Caco-2 (cell line): ENCODE measurements around the gene VAMP1. TPM values are rescaled to one million over a fixed set of nuclear protein-coding genes. Genes with fewer than 3 reads are reported as not detected.

Experiments used
- BruUV-seq: library from RNA; stranded (reverse); fragments of 400-500 nt; replicated peaks from 2 replicates; lab custom pipeline; 2021; lab: Mats Ljungman, UMichigan
- CTCF ChIA-PET: fragments of 300-600 bp; sonication (Branson Sonifier 250); formaldehyde crosslinking; loops from one replicate; lab custom pipeline; 2022; ENCODE audit warnings: antibody characterized with exemption; lab: Charles Lee
- POLR2A ChIA-PET: fragments of 300-600 bp; sonication (Branson Sonifier 250); formaldehyde crosslinking; loops from one replicate; lab custom pipeline; 2022; ENCODE audit warnings: antibody characterized with exemption; lab: Charles Lee
- DNase-seq, 2 experiments: peaks; one replicate each; pipeline versions ENCODE4 v3.0.0 to v3.0.0-alpha.2; 2020 to 2022
- H3K27me3 ChIP-seq: replicated peaks from 2 replicates; pipeline ENCODE4 v1.6.0; 2011; ENCODE audit warnings: low read length; ENCODE audit not compliant: control insufficient read depth, insufficient read depth
- H3K36me3 ChIP-seq: 2 replicates; pipeline ENCODE4 v1.5.1; 2011; ENCODE audit warnings: low read length; ENCODE audit not compliant: control insufficient read depth, insufficient read depth
- H3K4me1 ChIP-seq: fragments of 250-450 bp; sonication (Bioruptor Pico); 2 replicates; pipeline ENCODE4 v1.5.1; 2020; ENCODE audit warnings: mild to moderate bottlenecking
- H3K4me3 ChIP-seq: 2 replicates; pipeline ENCODE4 v1.5.1; 2011; ENCODE audit warnings: low read depth, mild to moderate bottlenecking, control low read depth, low read length
- H3K9me3 ChIP-seq: fragments of 250-450 bp; sonication (Bioruptor Pico); 2 replicates; pipeline ENCODE4 v1.5.1; 2020; ENCODE audit warnings: mild to moderate bottlenecking, moderate library complexity
- H3K27ac Mint-ChIP-seq: one replicate; pipeline ENCODE4 v1.8.0; 2022; ENCODE audit warnings: mixed read lengths; ENCODE audit not compliant: unreplicated experiment
- H3K27me3 Mint-ChIP-seq: one replicate; pipeline ENCODE4 v1.8.0; 2022; ENCODE audit warnings: mixed read lengths; ENCODE audit not compliant: insufficient read depth, unreplicated experiment
- H3K36me3 Mint-ChIP-seq: one replicate; pipeline ENCODE4 v1.8.0; 2022; ENCODE audit warnings: mild to moderate bottlenecking, mixed read lengths; ENCODE audit not compliant: insufficient read depth, unreplicated experiment
- H3K4me1 Mint-ChIP-seq: one replicate; pipeline ENCODE4 v1.8.0; 2022; ENCODE audit warnings: low read depth, mixed read lengths; ENCODE audit not compliant: unreplicated experiment
- H3K4me3 Mint-ChIP-seq: one replicate; pipeline ENCODE4 v1.8.0; 2022; ENCODE audit warnings: mild to moderate bottlenecking, moderate library complexity, mixed read lengths; ENCODE audit not compliant: unreplicated experiment
- H3K9me3 Mint-ChIP-seq: one replicate; pipeline ENCODE4 v1.8.0; 2022; ENCODE audit warnings: mixed read lengths; ENCODE audit not compliant: unreplicated experiment
- CTCF ChIP-seq, 2 experiments: fragments of 200-600 bp in 1 of 2; IDR thresholded peaks; 1 replicate in 1 of 2; 2 replicates in 1 of 2; pipeline versions ENCODE4 v1.5.1 to v1.8.0; 2011 to 2022; ENCODE audit warnings: antibody characterized with exemption in 1 of 2, control low read depth in 1 of 2, inconsistent platforms in 1 of 2, low read depth in 1 of 2, low read length in 1 of 2, mild to moderate bottlenecking in 1 of 2, moderate library complexity in 1 of 2; ENCODE audit not compliant: insufficient read depth in 1 of 2, severe bottlenecking in 1 of 2, unreplicated experiment in 1 of 2
- intact Hi-C: fragments of 100-400 bp; cut with micrococcal nuclease; formaldehyde crosslinking; loops from one replicate; pipeline ENCODE4 v1.10.0; 2022; ENCODE audit not compliant: unreplicated experiment
- total RNA-seq: library from RNA; stranded (reverse); gene quantifications from 2 replicates; pipeline ENCODE4 v1.2.3, GENCODE V29; 2022

The VAMP1 gene
- total RNA-seq, 1 experiment from 2014 or later, result 8.4 TPM

- Mint-ChIP-seq H3K36me3 (no peaks in the 10 kb centered on the region), H3K27me3 (no peaks in the 10 kb centered on the region), H3K9me3 (no peaks in the 10 kb centered on the region), H3K4me1 (peaks cover 11% of the 10 kb centered on the region), H3K27ac (no peak overlapping the region), H3K4me3 (no peak overlapping the region)
- ChIA-PET POLR2A (interaction anchor here (0.6 to 0.9 kb wide), 2 partner anchors 100 to 107 kb away, joined by 3 to 17 read pairs; partner anchors contain the start of gene GAPDH), CTCF (no interaction called here)
- H3K4me1 ChIP-seq, result peaks cover 12% of the 10 kb centered on the region; the same call in 1 of the 2 replicates
- DNase-seq, result peak in 1 of 2 experiments; percentile 30
- H3K27me3 ChIP-seq, result no peaks in the 10 kb centered on the region
- no peak for TF ChIP-seq CTCF (IDR thresholded peaks at IDR 0.05; ENCODE audit: insufficient read depth in 1 of 2, low read depth in 1 of 2, low read length in 1 of 2, severe bottlenecking in 1 of 2, unreplicated experiment in 1 of 2)
- H3K36me3 ChIP-seq, result no peaks in the 10 kb centered on the region
- intact Hi-C loops, result no loop called here
- no peaks in the 10 kb centered on the region for H3K9me3 ChIP-seq
- no peak overlapping the region for H3K4me3 ChIP-seq
- BruUV-seq, result no TSS peak
These were observed 36.0 kb downstream of the VAMP1 start for GRCh38 chr12:6434205-6435140.

GRCh38 chr12:6432991-6433390, 37.5 kb downstream of the VAMP1 start:
- no TSS peak for BruUV-seq
- H3K4me1 ChIP-seq, result peaks cover 12% of the 10 kb centered on the region; the same call in 1 of the 2 replicates
- TF ChIP-seq CTCF (IDR thresholded peaks at IDR 0.05; ENCODE audit: insufficient read depth in 1 of 2, low read depth in 1 of 2, low read length in 1 of 2, severe bottlenecking in 1 of 2, unreplicated experiment in 1 of 2), result no peak
- POLR2A ChIA-PET, result interaction anchor here (0.7 kb wide), 1 partner anchor 38 kb away, joined by 4 read pairs; no protein-coding TSS in a partner anchor
- Mint-ChIP-seq H3K9me3 (no peaks in the 10 kb centered on the region), H3K4me3 (no peak overlapping the region), H3K27ac (no peak overlapping the region), H3K27me3 (no peaks in the 10 kb centered on the region), H3K4me1 (peaks cover 11% of the 10 kb centered on the region), H3K36me3 (no peaks in the 10 kb centered on the region)
- intact Hi-C loops, result no loop called here
- H3K27me3 ChIP-seq, result no peaks in the 10 kb centered on the region
- no peaks in the 10 kb centered on the region for H3K36me3 ChIP-seq
- DNase-seq, result peak in 1 of 2 experiments; percentile 9
- no peaks in the 10 kb centered on the region for H3K9me3 ChIP-seq
- no peak overlapping the region for H3K4me3 ChIP-seq
- CTCF ChIA-PET, result interaction anchor here (0.9 kb wide), 1 partner anchor 32 kb away, joined by 3 read pairs; no protein-coding TSS in a partner anchor

- intact Hi-C loops, result no loop called here
- DNase-seq, result peak; percentile 21 to 50
- ChIA-PET CTCF (no interaction called here), POLR2A (no interaction called here)
- Mint-ChIP-seq H3K27ac (peak overlapping the region; percentile 40), H3K4me3 (peak overlapping the region; percentile 18), H3K36me3 (no peaks in the 10 kb centered on the region), H3K9me3 (no peaks in the 10 kb centered on the region), H3K4me1 (peaks cover 11% of the 10 kb centered on the region), H3K27me3 (no peaks in the 10 kb centered on the region)
- no peaks in the 10 kb centered on the region for H3K9me3 ChIP-seq
- TF ChIP-seq CTCF (IDR thresholded peaks at IDR 0.05; ENCODE audit: insufficient read depth in 1 of 2, low read depth in 1 of 2, low read length in 1 of 2, severe bottlenecking in 1 of 2, unreplicated experiment in 1 of 2), result no peak
- no peak overlapping the region for H3K4me3 ChIP-seq
- peaks cover 12% of the 10 kb centered on the region; the same call in 1 of the 2 replicates for H3K4me1 ChIP-seq
- BruUV-seq, result no TSS peak
- H3K36me3 ChIP-seq, result no peaks in the 10 kb centered on the region
- no peaks in the 10 kb centered on the region for H3K27me3 ChIP-seq
These were observed 40.1 kb downstream of the VAMP1 start for GRCh38 chr12:6430124-6430989.
